Activated naive CD8-positive, alpha-beta T cell treated with anti-CD3 and anti-CD28 coated beads, Interleukin-2, amount 50 U/mL, for 16 hours (primary cell): ENCODE results near the gene OPHN1.
"Not testable (repeated sequence)": the region's sequence is repeated elsewhere in the genome, so short reads cannot be mapped to it uniquely, and the experiment has no call there.

Source experiments
- DNase-seq: peaks from one replicate; pipeline ENCODE4 v3.0.0-alpha.2; 2020; ENCODE audit warnings: low read depth, low spot score

The OPHN1 gene

DNA sequence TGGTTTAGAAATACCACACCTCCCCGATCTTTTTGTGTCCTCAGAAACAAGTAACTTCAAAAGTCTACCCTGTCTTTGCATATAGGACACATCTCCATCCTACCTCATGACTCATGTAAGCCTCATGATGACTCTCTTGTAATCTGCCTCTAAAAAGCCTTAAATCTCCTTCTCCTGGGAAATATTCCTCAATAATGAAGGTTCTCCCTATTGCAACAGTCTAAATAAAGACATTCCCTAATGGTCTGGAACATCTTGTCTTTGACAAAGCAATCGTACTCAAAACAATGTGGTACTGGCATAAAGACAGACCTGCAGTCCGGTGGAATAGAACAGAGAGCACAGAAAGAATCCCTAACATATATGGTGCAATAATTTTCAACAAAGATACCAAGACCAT is 257.7 kb downstream of the OPHN1 start:
- no peak for DNase-seq

DNA sequence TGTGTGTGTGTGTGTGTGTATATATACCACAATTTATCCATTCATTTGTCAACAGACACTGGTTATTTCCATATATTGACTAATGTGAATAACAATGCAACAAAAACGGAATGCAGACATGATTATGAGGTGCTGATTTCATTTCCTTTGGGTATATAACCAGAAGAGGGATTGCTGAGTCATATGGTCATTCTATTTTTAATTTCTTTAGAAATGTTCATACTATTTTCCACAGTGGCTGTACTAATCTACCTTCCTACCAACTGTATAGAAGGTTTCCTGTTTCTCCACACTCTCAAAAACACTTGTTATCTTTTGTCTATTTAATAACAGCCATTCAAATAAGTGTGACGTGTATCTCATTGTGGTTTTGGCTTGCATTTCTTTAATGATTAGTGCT is 269.9 kb downstream of the OPHN1 start:
- DNase-seq = no peak

DNA sequence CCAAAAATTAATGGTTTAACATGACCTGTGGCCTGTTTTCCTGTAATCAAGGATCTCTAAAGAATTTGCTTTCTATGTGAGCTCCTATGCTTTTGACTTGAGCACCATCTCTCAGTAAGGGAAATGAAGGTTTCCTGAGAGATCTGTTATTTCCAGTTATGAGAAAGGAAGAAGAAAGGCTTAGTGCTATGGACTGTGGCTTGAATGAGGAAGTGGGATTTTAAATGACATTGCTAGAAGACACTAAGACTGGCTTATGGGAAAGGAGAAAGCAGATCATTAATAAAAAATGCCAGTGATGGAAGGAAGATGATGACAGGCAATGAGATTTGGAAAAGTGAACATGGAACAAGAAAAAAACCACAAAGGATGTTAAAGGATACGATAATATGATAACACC is 285.4 kb downstream of the OPHN1 start:
- DNase-seq = no peak

DNA sequence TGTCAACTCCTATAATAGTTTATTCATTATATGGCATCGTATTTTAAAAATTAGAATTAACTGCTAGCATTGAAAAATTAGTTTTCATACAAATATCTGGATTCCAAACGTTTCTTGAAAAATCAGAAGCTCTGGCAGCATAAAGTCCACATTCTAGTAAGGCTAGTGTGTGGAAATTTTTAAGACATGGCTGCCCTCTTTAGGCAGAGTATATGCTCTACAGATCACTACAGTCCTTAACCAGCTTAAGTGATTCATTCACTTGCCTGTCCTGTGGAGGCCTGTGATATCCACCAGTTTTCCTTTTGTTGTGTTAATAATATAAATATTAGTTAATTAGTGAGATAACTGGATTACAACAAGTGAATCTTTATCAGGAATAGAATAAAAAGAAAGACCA is 287.2 kb downstream of the OPHN1 start:
- no peak for DNase-seq

DNA sequence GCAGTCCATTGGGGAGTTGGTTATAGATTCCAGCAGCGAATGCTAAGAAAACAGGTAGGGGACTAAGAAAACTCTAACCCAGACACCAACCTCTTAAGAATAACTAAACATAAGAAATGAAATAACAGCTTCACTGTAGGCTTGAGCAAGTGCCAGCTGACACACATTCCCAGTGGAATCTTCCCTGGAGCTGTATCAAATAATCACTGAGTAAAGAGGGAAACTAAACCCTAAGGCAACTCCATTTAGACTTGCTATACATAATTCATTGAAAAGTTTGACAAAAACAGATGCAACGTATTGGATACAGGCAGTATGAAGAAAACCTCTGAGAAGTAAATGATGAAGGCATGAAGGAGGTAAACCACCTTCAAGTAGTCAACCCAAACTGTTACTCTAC is 293.5 kb downstream of the OPHN1 start:
- no peak for DNase-seq

DNA sequence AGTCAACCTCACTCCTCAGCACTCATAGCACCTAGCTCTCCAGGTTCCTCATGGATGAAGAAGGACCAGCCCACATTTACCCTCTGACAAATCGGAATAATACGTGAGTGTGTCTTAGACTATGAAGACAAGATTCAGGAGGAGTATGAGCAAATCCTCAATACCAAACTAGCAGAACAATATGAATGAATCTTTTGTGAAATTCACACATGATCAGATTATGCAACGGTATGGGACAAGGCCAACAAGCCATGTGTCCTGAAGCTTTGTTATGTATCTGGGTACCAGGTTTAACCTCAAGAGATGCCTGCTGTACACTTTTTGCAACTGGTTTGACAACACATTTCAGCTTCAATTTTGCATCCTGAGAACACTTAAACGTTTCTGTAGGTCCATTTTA is 300.1 kb downstream of the OPHN1 start:
- no peak for DNase-seq

DNA sequence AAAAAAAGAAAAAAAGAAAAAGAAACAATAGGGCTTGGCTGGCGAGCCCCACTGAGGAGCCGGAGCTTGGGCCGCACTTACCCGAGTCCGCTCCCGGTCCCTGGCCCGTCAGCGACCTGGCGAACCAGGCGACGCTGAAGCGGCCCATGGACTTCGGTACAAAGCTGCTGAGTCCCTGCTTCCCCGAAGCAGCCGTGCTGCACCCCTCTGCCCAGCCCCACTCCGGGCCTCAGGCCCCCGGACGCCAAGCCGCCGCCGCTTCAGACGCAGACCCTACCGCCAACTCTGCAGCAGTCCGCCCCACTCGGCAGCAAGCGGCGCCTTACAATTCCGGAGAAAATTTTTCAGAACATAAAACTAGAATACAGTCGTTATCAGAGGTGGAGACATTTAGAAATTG is 300.5 kb downstream of the OPHN1 start:
- no peak for DNase-seq

DNA sequence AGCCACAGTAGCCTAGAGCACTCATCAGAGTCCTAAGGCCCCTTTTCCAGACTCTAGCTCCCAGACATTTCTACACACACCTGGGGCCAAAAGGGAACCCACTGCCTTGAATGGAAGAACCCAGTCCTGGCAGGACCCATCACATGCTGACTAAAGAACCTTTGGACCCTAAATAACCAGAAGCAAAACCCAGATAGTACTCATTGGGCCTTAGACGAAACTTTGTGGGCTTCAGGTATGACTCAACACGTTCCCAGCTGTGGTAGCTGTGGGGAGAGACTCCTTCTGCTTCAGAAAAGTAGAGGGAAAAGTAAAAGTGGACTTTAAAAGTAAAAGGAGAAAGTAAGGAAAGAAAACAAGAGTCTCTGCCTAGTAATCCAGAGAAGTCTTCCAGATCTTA is 311.5 kb downstream of the OPHN1 start:
- DNase-seq = no peak

DNA sequence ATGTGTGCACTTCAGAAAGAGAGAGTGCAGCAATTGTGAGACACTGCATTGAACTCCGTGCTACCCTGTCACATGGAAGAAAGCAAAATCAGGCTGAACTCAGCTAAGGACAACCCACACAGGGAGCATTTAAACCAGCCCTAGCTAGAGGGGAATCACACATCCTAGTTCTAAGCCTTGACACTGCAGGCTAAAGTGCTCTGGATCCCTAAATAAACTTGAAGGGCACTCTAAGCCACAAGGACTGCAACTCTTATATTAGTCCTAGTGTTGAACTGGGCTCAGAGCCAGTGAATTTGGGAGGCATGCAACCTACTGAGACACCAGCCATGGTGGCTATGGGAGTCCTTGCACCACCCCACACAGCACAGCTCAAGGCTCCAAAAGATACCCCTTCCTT is 311.9 kb downstream of the OPHN1 start:
- DNase-seq = no peak

DNA sequence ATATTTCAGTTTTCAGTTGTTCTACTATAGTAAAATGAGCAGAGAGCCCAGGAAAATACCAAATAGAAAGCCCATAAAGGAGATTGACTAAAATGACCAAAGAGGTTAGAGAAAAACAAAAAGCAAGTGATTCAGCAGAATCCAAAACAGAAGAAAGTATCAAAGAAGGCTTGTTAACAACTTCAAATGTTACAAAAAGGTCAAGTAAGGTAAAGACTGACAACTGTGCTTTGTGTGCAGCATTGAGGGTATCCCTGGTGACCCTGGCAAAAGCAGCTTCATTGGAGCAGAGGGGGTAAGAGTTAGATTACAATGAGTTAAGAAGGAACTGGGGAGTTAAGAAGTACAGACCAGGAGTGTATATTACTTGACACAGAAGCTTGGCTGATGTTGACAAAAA is 317.9 kb downstream of the OPHN1 start:
- DNase-seq = no peak

DNA sequence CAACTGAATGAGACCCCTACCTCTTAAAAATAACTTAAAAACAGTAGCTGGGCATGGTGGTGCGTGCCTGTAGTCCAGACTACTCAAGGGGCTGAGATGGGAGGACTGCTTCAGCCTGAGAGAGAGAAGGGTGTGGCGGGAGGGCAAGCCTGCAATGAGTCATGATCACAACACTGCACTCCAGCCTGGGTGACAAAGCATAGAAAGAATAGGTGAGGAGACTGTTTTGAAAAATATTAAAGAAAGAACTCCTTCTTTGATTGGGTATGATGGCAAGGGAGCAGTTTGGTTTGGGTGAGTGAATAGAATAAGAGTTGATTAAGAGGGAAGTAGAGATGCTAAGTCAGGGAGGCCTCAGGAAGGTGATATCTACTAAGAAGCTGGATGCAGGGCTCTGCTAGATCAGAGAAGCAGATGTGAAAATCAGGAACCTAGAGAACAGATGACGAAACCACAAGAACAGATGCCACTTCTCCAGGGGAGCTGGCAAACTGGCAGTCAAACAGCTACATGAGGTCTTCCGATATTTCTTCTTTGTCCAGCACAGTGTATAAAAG is 318.6 kb downstream of the OPHN1 start:
- DNase-seq = no peak

DNA sequence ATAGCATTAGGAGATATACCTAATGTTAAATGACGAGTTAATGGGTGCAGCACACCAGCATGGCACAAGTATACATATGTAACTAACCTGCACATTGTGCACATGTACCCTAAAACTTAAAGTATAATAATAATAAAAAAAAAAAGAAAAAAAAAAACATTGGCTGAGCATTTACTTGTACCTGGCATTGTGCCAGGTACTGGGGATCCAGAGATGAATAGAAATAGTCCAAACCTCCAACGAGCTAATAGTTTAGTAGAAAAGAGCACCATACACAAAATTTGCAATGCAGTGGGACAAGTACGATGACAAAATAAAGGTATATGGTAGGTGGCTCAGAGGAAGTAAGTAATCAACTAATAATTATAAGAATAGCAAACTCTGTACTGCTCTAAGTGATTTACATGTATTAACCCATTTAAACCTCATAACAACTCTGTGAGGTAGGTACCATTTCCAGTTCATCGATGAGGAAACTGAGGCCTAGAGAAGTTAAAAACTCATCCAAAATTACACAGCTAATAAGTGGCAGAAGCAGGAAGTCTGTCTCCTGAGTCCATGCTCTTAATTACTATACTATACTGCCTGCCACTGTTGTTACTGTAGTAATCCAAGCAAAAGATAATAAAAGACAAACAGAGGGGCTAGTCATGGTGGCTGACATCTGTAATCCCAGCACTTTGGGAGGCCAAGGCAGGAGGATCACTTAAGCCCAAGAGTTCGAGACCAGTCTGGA is 319.3 kb downstream of the OPHN1 start:
- DNase-seq = no peak

DNA sequence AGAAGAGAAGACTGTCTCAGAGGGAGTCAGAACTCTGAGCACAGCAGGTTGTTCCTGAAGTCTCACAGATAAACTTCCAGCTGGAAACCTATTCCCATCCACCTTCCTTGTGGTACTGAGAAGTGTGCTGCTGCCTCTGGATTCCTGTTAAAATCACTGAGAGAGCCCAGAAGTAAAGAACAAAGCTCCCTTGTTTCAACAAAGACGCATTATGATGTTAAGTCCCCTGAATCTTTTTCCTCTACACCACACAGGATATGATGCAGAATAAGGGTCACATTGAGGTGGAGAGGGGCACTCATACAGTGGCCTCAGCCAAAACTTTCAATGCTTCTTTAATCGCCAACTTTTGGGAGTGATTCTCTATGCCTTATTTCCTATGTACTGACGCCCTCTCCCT is 321.0 kb downstream of the OPHN1 start:
- DNase-seq = no peak

DNA sequence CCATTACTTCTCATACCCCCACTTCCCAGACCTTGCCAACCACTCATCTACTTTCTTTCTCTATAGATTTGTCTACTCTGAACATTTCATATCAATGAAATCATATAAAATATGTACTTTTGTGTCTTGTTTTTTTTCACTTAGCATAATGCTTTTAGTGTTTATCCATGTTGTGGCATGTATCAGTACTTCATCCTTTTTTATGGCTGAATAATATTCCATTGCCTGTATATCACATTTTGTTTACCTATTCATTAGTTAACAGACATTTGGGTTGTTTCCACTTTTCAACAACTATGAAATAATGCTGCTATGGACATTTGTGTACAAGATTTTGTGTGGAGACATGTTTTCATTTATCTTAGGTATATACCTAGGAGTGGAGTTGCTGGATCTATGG is 324.1 kb downstream of the OPHN1 start:
- DNase-seq = no peak

DNA sequence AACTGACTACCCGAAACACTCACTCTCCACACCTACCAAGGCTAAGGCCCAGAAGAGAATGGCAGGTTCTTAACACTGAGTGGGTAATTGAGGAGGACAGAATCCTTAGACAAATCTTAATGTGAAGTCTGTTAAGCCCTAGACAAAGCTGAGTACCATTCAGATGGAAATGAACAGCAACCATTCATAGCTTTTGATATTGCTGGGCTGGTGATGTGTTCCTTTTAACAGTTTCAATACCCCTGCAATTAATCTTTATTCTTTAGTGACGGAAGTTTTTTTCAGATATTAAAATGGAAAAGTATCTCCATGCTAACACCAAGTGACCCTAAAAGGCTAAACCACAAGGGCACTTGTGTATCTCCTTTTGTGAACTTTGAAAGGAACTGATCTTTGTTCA is 334.9 kb downstream of the OPHN1 start:
- DNase-seq = no peak

DNA sequence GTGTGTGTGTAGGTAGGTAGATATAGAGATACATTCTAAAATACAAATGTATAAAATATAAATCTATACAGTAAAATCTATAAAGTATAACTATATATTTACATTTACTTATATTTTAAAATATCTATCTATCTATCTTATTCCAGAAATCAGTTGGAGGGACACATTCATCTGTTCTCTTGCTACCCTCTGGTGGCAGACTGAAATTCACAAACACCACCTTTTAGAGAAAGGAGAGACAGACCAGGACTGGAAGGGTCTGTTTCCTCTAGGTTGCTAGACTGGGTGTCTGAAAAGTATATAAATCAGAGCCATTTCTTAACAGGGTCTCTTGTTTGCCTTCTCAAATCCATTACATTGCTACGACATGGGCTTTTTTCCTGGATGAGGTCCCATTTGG is 343.0 kb downstream of the OPHN1 start:
- no peak for DNase-seq

DNA sequence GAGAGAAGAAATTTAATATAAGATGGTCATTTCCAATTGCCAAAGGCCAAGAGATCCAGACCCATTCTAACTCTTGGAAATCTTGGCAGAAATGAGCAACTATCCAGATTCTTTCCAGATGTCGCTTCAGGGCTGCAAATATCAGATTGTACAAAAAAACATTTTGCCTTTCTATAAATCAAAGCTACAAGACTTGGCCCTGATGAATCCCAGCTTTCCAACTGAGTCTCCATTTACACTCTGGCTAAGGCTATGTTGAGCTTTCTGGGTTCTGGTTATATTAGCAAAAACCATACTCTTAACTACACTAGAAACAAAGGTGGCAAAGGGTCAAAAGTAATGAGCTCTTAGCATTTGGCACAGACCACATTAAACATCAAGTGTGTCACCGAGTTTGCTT is 345.8 kb downstream of the OPHN1 start:
- no peak for DNase-seq

DNA sequence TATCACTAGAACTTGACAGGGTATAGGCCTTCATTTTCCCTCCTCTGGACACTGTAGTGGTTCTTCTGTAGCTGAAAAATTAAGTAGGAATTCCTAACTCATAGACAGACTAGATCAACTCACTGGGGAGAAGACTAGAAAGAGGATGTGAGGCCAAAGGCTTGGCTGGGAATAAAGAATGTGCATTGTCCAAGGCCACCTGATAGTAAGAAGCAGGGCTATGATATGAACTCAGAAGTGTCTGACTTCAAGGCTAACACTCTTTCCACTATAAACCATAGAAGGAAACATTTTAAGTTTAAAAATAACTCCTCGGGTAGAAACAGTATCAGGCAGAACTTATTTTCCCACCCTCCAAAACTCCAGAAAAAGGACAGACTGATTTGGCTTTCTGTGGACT is 346.6 kb downstream of the OPHN1 start:
- no peak for DNase-seq

DNA sequence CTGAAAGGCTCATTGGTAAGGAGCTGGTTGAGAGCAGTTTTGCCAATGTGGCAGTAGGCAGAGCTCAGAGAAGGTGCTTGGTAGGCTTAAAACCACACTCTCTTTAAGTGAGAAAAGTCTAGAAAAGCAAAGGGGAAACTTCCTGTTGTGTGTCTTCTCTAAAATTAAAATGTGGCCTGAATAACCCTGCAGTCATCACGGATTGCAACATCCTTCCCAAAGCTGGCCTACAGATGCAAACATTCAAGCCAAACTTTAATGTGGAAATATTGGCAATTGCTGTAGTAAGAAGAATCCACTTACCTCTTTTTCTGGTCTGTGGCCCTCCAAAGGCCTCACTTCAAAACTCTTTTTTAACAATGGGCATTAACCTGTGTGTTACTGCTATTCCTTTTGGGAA is 348.5 kb downstream of the OPHN1 start:
- DNase-seq = no peak

DNA sequence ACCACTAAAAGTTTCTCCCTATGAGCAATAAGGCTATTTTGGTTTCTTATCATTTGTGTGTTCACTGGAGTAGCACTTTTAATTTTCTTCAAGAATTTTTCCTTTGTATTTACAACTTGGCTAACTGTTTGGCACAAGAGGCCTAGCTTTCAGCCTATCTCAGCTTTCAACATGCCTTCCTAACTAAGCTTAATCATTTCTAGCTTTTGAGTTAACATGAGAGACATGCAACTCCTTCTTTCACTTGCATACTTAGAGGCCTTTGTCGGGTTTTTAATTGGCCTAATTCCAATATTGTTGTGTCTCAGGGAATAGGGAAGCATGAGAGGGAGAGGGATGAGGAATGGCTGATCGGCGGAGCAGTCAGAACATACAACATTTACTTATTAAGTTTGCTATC is 349.8 kb downstream of the OPHN1 start:
- DNase-seq = no peak

DNA sequence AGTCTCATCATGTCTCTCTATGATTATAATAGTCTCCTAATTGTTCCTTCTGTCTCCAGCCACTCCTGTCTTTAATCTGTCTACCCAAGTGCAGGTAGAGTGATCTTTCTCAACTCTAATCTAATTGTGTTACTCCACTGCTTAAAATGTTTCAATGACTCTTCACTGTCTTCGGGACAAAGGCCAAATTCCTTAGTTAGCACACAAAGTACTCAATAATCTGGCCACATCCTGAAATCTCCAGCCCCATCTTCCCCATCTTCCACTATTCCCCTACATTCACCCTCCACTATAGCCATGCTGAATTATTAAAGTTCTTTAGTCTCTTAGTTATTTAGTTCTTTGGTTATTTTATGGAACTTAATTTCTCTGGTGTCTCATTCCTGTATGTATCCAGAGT is 353.3 kb downstream of the OPHN1 start:
- no peak for DNase-seq

DNA sequence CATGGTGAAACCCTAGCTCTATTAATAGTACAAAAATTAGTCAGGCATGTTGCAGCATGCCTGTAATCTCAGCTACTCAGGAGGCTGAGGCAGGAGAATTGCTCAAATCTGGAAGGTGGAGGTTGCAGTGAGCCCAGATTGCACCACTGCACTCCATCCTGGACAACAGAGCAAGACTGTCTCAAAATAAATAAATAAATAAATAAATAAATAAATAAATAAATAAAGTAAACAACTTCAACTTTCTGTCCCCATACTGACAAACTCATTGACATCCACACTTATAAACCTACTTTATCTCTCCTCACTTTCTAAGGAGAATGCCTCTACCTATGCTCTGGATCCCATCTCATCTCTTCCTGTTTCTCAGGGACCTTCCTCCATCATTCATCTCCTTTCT is 354.5 kb downstream of the OPHN1 start:
- DNase-seq = not testable (repeated sequence)

DNA sequence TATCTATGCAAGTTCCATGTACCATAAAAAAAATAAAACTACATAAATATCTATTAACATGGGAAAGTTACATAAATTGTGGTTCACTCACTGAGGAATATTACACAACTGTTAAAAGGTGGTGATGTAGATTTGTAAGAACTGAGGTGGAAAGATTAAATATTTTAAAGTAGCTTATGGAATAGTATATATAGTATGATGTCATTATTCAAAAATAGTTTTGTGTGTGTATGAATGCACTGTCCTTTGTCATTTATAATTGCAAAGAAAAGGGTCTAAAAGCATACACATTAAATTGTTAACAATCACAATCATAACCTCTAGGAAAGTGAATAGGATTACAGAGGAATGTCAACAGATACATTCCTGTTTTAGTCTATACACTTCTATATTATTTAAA is 355.9 kb downstream of the OPHN1 start:
- DNase-seq = no peak

DNA sequence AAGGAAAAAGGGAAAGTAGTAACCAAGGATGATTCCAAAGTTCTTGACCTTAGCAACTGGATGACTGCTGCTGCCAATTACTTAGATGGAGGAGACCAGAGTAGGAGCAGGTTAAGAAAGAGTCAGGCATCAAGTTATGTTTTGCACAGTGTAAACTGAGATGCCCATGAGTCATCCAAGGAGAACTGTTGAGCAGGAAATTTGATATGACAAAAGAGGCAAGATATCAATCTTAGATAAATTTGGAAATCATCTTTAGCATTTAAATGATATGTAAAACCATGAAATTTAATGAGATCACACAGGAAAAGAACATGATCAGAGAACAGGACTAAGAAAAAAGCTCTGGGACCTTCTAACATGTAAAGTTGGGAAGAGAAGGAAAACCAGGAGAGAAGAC is 361.3 kb downstream of the OPHN1 start:
- DNase-seq = no peak
